Measurements from ENCODE around the gene TMEM108.

The TMEM108 gene

GRCh38 chr3:133278260-133279043, 240.3 kb downstream of the TMEM108 start:
- no peak for DNase-seq (ENCODE audit: low spot score)

GRCh38 chr3:133280586-133280985, 242.4 kb downstream of the TMEM108 start:
- DNase-seq (ENCODE audit: low spot score), result no peak

GRCh38 chr3:133282236-133282635, 244.0 kb downstream of the TMEM108 start:
- no peak for DNase-seq (ENCODE audit: low spot score)

- no peak for DNase-seq (ENCODE audit: low spot score)
Measured at GRCh38 chr3:133283958-133284807, 246.0 kb downstream of the TMEM108 start.

- DNase-seq (ENCODE audit: low spot score), result no peak
Measured at GRCh38 chr3:133289322-133289721, 251.1 kb downstream of the TMEM108 start.

GRCh38 chr3:133292296-133292695, 254.1 kb downstream of the TMEM108 start:
- DNase-seq (ENCODE audit: low spot score), result no peak

- no peak for DNase-seq (ENCODE audit: low spot score)
Measured at GRCh38 chr3:133293397-133294110, 255.4 kb downstream of the TMEM108 start.

- DNase-seq (ENCODE audit: low spot score), result no peak
Measured at GRCh38 chr3:133294253-133294652, 256.1 kb downstream of the TMEM108 start.

GRCh38 chr3:133295199-133295901, 257.2 kb downstream of the TMEM108 start:
- no peak for DNase-seq (ENCODE audit: low spot score)

GRCh38 chr3:133295944-133296917, 258.0 kb downstream of the TMEM108 start:
- no peak for DNase-seq (ENCODE audit: low spot score)

GRCh38 chr3:133296981-133297380, 258.8 kb downstream of the TMEM108 start:
- no peak for DNase-seq (ENCODE audit: low spot score)

GRCh38 chr3:133300102-133300501, 261.9 kb downstream of the TMEM108 start:
- no peak for DNase-seq (ENCODE audit: low spot score)

GRCh38 chr3:133301194-133301593, 263.0 kb downstream of the TMEM108 start:
- DNase-seq (ENCODE audit: low spot score), result no peak

GRCh38 chr3:133301731-133302130, 263.5 kb downstream of the TMEM108 start:
- no peak for DNase-seq (ENCODE audit: low spot score)

- no peak for DNase-seq (ENCODE audit: low spot score)
Measured at GRCh38 chr3:133303430-133303829, 265.2 kb downstream of the TMEM108 start.

- no peak for DNase-seq (ENCODE audit: low spot score)
Measured at GRCh38 chr3:133317866-133318265, 279.7 kb downstream of the TMEM108 start.

GRCh38 chr3:133328373-133328772, 290.2 kb downstream of the TMEM108 start:
- no peak for DNase-seq (ENCODE audit: low spot score)

GRCh38 chr3:133329626-133330025, 291.4 kb downstream of the TMEM108 start:
- no peak for DNase-seq (ENCODE audit: low spot score)

GRCh38 chr3:133330065-133330464, 291.9 kb downstream of the TMEM108 start:
- DNase-seq (ENCODE audit: low spot score), result no peak

- DNase-seq (ENCODE audit: low spot score), result no peak
Measured at GRCh38 chr3:133330522-133330921, 292.3 kb downstream of the TMEM108 start.

- no peak for DNase-seq (ENCODE audit: low spot score)
Measured at GRCh38 chr3:133354721-133355120, 316.5 kb downstream of the TMEM108 start.
